ENCODE data around the gene C3orf20. TPM values are rescaled to one million over a fixed set of nuclear protein-coding genes. Genes with fewer than 3 reads are reported as not detected.

The C3orf20 gene
- total RNA-seq, 1 experiment from 2014 or later = not detected

DNA sequence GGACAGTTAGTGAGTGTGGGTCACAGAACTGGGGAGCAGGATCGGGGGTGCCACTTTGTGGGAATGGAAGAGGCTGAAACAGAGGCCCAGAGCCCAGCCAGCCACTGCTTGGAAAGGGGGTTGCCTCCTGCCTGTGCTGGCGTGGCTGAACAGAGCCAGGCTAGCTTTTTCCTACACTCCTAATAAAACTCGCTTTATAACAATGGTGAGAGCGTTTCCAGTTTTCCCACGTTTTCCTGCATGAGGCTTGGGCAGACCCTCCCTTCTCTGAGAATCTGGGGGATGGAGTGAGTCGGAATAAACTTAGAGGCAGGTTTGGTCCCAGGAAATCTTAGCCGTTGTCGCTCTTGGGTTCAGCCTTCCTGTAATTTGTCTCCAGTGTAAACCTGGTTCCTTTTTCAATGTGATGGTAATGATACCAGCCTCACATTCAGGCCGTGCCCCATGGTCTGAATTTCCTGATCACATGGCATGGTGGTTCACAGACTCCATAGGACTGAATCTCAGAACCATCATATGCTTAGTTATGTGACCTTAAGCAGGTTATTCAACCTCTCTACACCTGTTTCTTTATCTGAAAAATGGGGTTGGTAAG, 137.4 kb downstream of the C3orf20 start:
- DNase-seq (ENCODE audit: low read depth) = no peak

DNA sequence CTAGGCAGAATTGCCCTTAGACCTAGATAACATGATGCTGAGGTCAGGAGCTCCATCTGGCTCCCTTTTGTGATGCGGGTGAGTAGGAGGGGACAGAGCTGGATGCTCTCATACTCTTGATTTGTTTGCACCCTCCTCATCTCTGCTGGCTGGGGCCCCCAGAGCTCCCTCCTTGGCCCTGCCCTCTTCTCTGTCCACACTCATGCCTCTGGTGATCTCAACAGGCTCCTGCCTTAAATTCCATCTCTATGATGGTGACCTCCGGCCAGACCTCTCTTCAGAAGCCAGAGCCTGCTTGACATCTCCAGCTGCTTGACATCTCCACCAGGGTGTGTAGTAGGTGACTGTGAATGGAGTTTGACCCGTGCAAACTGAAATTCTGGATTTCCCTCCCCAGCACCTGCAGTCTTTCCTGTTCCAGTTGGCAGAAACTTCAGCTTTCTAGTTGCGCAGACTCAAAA, 139.5 kb downstream of the C3orf20 start:
- DNase-seq (ENCODE audit: low read depth) = no peak

DNA sequence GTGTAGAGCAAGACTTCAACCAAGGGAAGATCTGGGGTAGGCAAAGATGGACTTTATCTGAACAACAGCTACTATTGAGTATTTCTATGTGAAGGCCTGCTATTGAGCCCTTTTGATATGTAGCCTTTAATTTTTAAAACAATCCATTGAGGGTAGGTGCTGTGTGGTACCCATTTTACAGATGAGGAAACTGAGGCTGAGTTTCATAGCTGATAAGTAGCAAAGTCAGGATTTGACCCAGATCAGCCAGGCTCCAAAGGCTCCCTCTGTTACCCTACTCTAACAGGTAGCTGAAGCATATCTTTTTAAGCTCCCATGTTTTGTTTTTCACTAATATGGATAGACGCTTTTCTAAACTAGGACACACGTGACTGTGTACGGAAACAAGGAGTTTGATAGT, 141.4 kb downstream of the C3orf20 start:
- no peak for DNase-seq (ENCODE audit: low read depth)

DNA sequence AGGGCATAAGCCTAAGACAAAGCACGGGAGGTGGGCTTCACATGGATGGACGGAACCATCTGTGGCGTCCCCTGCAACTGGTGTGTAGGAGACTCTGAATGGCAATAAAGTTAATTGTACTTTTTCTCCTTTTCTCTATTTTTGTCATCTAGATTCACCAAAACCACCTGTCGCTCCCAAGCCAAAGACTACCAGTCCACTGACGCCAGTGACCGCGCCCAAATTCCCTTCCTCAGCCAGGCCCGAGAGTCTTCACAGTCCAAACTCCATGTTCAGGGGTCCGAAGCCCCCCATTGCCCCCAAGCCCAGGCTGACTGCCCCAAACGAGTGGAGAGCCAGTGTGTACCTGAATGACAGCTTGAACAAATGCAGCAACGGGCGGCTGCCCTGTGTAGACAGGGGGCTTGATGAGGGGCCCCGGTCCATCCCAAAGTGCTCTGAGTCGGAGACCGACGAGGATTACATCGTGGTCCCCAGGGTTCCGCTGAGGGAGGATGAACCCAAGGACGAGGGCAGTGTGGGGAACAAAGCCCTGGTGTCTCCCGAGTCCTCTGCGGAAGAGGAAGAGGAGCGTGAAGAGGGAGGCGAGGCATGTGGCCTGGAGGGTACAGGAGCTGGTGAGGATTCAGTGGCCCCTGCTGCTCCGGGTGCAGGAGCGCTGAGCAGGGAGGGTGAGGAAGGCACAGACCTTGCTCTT, 144.0 kb downstream of the C3orf20 start, which contains the start of gene FGD5:
TSS of gene FGD5 (plus strand) at position 159 of the 697 bp plus-strand sequence. CDS start at position 269, 110 bp downstream.
- no peak for DNase-seq (ENCODE audit: low read depth)

DNA sequence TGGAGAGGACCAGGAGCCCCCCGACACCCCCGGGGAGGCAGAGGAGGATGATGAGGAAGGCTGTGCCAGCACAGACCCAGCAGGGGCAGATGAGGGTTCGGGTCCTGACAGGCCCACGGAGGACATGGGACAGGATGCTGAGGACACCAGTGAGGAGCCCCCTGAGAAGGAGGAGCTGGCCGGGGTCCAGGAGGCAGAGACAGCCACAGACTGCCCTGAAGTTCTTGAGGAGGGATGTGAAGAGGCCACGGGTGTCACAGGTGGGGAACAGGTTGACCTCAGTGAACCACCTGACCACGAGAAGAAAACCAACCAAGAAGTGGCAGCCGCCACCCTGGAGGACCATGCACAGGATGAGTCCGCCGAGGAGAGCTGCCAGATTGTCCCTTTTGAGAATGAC, 144.7 kb downstream of the C3orf20 start:
- no peak for DNase-seq (ENCODE audit: low read depth)

DNA sequence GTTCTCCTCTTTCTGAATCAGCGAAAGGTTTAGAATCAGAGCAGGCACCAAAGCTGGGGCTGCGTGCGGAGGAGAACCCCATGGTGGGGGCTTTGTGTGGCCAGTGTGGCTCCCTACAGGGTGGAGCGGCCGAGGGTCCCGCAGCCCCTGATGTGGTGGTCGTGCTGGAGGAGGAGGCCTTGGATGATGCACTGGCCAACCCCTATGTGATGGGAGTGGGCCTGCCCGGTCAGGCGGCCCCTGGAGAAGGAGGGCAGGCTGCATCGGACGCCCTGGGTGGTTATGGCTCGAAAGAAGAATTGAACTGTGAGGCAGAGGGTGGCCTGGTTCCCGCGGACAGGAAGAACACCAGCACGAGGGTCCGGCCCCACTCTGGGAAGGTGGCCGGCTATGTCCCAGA, 145.2 kb downstream of the C3orf20 start:
- no peak for DNase-seq (ENCODE audit: low read depth)

DNA sequence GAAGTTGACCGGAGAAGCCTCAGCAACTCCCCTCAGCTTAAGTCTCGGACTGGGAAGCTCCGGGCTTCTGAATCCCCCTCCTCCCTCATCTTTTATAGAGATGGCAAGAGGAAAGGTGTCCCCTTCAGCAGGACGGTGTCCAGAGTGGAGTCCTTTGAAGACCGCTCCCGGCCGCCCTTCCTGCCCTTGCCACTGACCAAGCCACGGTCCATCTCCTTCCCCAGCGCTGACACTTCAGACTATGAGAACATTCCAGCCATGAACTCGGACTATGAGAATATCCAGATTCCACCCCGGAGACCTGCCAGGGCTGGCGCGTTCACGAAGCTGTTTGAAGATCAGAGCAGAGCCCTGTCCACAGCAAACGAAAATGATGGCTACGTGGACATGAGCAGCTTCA, 146.2 kb downstream of the C3orf20 start:
- DNase-seq (ENCODE audit: low read depth) = no peak

DNA sequence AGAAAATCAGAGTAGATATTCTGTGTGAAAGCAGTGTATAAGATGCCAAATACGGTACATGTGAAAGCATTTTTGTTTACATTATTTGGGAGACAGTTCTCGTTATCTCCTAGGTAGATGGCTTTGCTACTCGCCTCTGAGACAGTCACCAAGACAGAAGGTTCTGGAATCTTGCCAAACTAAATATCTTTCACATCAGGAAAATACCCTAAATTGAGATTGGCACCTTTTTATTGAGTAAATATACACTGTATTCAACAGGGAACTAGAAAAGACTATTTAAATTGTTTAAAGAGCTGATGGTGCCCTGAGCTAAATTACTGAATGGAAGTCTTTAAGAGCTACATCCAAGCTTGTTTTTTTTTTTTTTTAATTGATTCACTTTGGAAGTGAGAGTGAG, 147.2 kb downstream of the C3orf20 start:
- no peak for DNase-seq (ENCODE audit: low read depth)

Other genes with a start within 250 kb of the C3orf20 start
- not detected in 2 replicates for gene GRIP2, start 134.8 kb upstream of the C3orf20 start, total RNA-seq (2014; rRNA removed; shearing (Covaris generic))
- 10.1 and 21.3 TPM in 2 replicates for gene CCDC174, start 23.4 kb upstream of the C3orf20 start, total RNA-seq (2014; rRNA removed; shearing (Covaris generic))
- gene FGD5, start 143.8 kb downstream of the C3orf20 start, total RNA-seq (2014; rRNA removed; shearing (Covaris generic)) = 6.1 and 7.0 TPM in 2 replicates

Data from Daoy (cell line).